IMR-90 (cell line): ENCODE measurements around the gene SYTL3. TPM values are rescaled to one million over a fixed set of nuclear protein-coding genes. Genes with fewer than 3 reads are reported as not detected.
A peak's percentile ranks its signal among the peaks of the same experiment; 100 is the strongest.

Experiments
- ATAC-seq: fragments of 200-7000 bp; cut with Tn5 transposase; 2 replicates; pipeline ENCODE4 v1.9.1; 2020; ENCODE audit warnings: low read depth, mild to moderate bottlenecking, moderate library complexity
- BruUV-seq: library from RNA; stranded (reverse); fragments of 400-500 nt; replicated peaks from 2 replicates; lab custom pipeline; 2021; lab: Mats Ljungman, UMichigan
- CTCF ChIA-PET: fragments of 300-600 bp; formaldehyde crosslinking; extraction: SDS; loops from one replicate; lab custom pipeline; 2021; ENCODE audit warnings: antibody characterized with exemption; lab: Yijun Ruan, JAX
- POLR2A ChIA-PET: fragments of 300-600 bp; sonication (Branson Sonifier 250); formaldehyde crosslinking; loops from one replicate; lab custom pipeline; 2022; ENCODE audit warnings: antibody characterized with exemption; ENCODE audit not compliant: unreplicated experiment; lab: Charles Lee
- DNase-seq: peaks from one replicate; pipeline ENCODE4 v3.0.0; 2013
- H2AFZ ChIP-seq: replicated peaks from 2 replicates; pipeline ENCODE3; 2013; ENCODE audit warnings: low read length, mild to moderate bottlenecking; ENCODE audit not compliant: poor library complexity
- H2AK5ac ChIP-seq: 2 replicates; pipeline ENCODE4 v1.6.1; 2013; ENCODE audit warnings: low read depth, low read length, inconsistent platforms
- H2AK9ac ChIP-seq: replicated peaks from 2 replicates; pipeline ENCODE3; 2013; ENCODE audit warnings: mild to moderate bottlenecking, low read depth, low read length, moderate library complexity; ENCODE audit not compliant: poor library complexity
- H2BK120ac ChIP-seq: 2 replicates; pipeline ENCODE4 v1.6.1; 2013; ENCODE audit warnings: low read depth, low read length, inconsistent platforms
- H2BK15ac ChIP-seq: 3 replicates; pipeline ENCODE4 v1.6.1; 2013; ENCODE audit warnings: low read depth, low read length, inconsistent platforms
- H2BK20ac ChIP-seq: 2 replicates; pipeline ENCODE4 v1.6.1; 2013; ENCODE audit warnings: low read depth, mild to moderate bottlenecking, inconsistent platforms, low read length, moderate library complexity
- H2BK5ac ChIP-seq: 2 replicates; pipeline ENCODE4 v1.6.1; 2013; ENCODE audit warnings: mild to moderate bottlenecking, low read depth, low read length, inconsistent platforms; ENCODE audit not compliant: poor library complexity, severe bottlenecking
- H3K14ac ChIP-seq: replicated peaks from 2 replicates; pipeline ENCODE4 v1.6.1; 2013; ENCODE audit warnings: low read depth, low read length, inconsistent platforms
- H3K18ac ChIP-seq: 2 replicates; pipeline ENCODE4 v1.6.1; 2013; ENCODE audit warnings: low read depth, low read length, control low read depth
- H3K23ac ChIP-seq: 2 replicates; pipeline ENCODE4 v1.6.1; 2013; ENCODE audit warnings: low read depth, low read length, inconsistent platforms
- H3K27ac ChIP-seq: 2 replicates; pipeline ENCODE4 v1.5.1; 2013; ENCODE audit warnings: mild to moderate bottlenecking, control low read depth, low read length; ENCODE audit not compliant: insufficient read depth
- H3K27me3 ChIP-seq: 2 replicates; pipeline ENCODE4 v1.6.1; 2013; ENCODE audit warnings: low read length; ENCODE audit not compliant: control insufficient read depth, insufficient read depth
- H3K36me3 ChIP-seq: 2 replicates; pipeline ENCODE4 v1.6.1; 2013; ENCODE audit warnings: low read length, mixed read lengths; ENCODE audit not compliant: control insufficient read depth, insufficient read depth
- H3K4ac ChIP-seq: 2 replicates; pipeline ENCODE4 v1.6.1; 2013; ENCODE audit warnings: low read depth, low read length, inconsistent platforms
- H3K4me1 ChIP-seq: 2 replicates; pipeline ENCODE4 v1.6.1; 2013; ENCODE audit warnings: low read length, mixed read lengths; ENCODE audit not compliant: control insufficient read depth, insufficient read depth
- H3K4me2 ChIP-seq: 2 replicates; pipeline ENCODE4 v1.6.1; 2013; ENCODE audit warnings: low read depth, mild to moderate bottlenecking, control low read depth, low read length, moderate library complexity
- H3K4me3 ChIP-seq: 2 replicates; pipeline ENCODE4 v1.5.1; 2013; ENCODE audit warnings: low read depth, mild to moderate bottlenecking, control low read depth, low read length, moderate library complexity; ENCODE audit not compliant: insufficient read depth
- H3K56ac ChIP-seq: 2 replicates; pipeline ENCODE4 v1.6.1; 2013; ENCODE audit warnings: low read length, inconsistent platforms; ENCODE audit not compliant: insufficient read depth; ENCODE audit errors: extremely low read depth
- H3K79me1 ChIP-seq, 2 experiments: 2 replicates each; pipeline ENCODE4 v1.6.1; 2013; ENCODE audit warnings: low read length in 2 of 2, inconsistent platforms in 1 of 2, low read depth in 1 of 2
- H3K9ac ChIP-seq: 2 replicates; pipeline ENCODE4 v1.6.1; 2013; ENCODE audit warnings: low read depth, low read length, control low read depth
- H3K9me1 ChIP-seq: 2 replicates; pipeline ENCODE4 v1.6.1; 2013; ENCODE audit warnings: low read length, inconsistent platforms; ENCODE audit not compliant: insufficient read depth
- H3K9me3 ChIP-seq: 2 replicates; pipeline ENCODE4 v1.6.1; 2013; ENCODE audit warnings: low read length; ENCODE audit not compliant: control insufficient read depth, insufficient read depth
- H4K20me1 ChIP-seq: 2 replicates; pipeline ENCODE4 v1.6.1; 2013; ENCODE audit warnings: low read length, inconsistent platforms; ENCODE audit not compliant: insufficient read depth
- H4K5ac ChIP-seq: 2 replicates; pipeline ENCODE4 v1.6.1; 2013; ENCODE audit warnings: mild to moderate bottlenecking, low read depth, low read length, control low read depth
- H4K8ac ChIP-seq, 2 experiments: 2 replicates each; pipeline ENCODE4 v1.6.1; 2013; ENCODE audit warnings: low read depth in 2 of 2, low read length in 2 of 2, control low read depth in 1 of 2, inconsistent platforms in 1 of 2
- H4K91ac ChIP-seq: 2 replicates; pipeline ENCODE4 v1.6.1; 2013; ENCODE audit warnings: low read depth, low read length, inconsistent platforms; ENCODE audit not compliant: insufficient read depth
- BHLHE40 ChIP-seq: fragments of 150-350 bp; IDR thresholded peaks from 2 replicates; pipeline ENCODE4 v1.6.1; 2016; ENCODE audit warnings: mild to moderate bottlenecking, low read depth, low read length
- CEBPB ChIP-seq: IDR thresholded peaks from 2 replicates; pipeline ENCODE4 v1.6.1; 2012; ENCODE audit warnings: low read depth, low read length, improper control_type of control experiment
- CHD1 ChIP-seq: IDR thresholded peaks from 2 replicates; pipeline ENCODE4 v1.6.1; 2012; ENCODE audit warnings: low read depth, low read length, improper control_type of control experiment
- FOS ChIP-seq: fragments of 150-350 bp; IDR thresholded peaks from 2 replicates; pipeline ENCODE4 v1.6.1; 2016; ENCODE audit warnings: low read depth, low read length
- MAFK ChIP-seq: IDR thresholded peaks from 2 replicates; pipeline ENCODE4 v1.6.1; 2012; ENCODE audit warnings: low read depth, low read length, improper control_type of control experiment
- MAZ ChIP-seq: IDR thresholded peaks from 2 replicates; pipeline ENCODE4 v1.6.1; 2012; ENCODE audit warnings: low read depth, mild to moderate bottlenecking, low read length, improper control_type of control experiment, moderate library complexity, borderline replicate concordance
- MXI1 ChIP-seq: IDR thresholded peaks from 2 replicates; pipeline ENCODE4 v1.6.1; 2012; ENCODE audit warnings: low read depth, mild to moderate bottlenecking, low read length, moderate library complexity, borderline replicate concordance
- NFE2L2 ChIP-seq: fragments of 150-350 bp; IDR thresholded peaks from 2 replicates; pipeline ENCODE4 v1.6.1; 2016; ENCODE audit warnings: low read depth, mild to moderate bottlenecking, low read length
- POLR2A ChIP-seq: IDR thresholded peaks from 2 replicates; pipeline ENCODE4 v1.6.1; 2012; ENCODE audit warnings: mild to moderate bottlenecking, low read depth, low read length
- RAD21 ChIP-seq: IDR thresholded peaks from 2 replicates; pipeline ENCODE4 v1.6.1; 2012; ENCODE audit warnings: low read length, improper control_type of control experiment
- RCOR1 ChIP-seq: IDR thresholded peaks from 2 replicates; pipeline ENCODE4 v1.6.1; 2012; ENCODE audit warnings: mild to moderate bottlenecking, low read length, improper control_type of control experiment; ENCODE audit not compliant: insufficient replicate concordance
- RFX5 ChIP-seq: IDR thresholded peaks from 2 replicates; pipeline ENCODE4 v1.8.0; 2012; ENCODE audit warnings: low read depth, mild to moderate bottlenecking, low read length, moderate library complexity
- SMC3 ChIP-seq: fragments of 150-350 bp; IDR thresholded peaks from 2 replicates; pipeline ENCODE4 v1.6.1; 2016; ENCODE audit warnings: low read depth, mild to moderate bottlenecking, antibody characterized with exemption, low read length, moderate library complexity
- WGBS, 2 experiments: methylation state at CpG; one replicate each; pipeline versions ENCODE4 v1.1.5 to v1.1.7; 2013; ENCODE audit warnings: missing lambda C conversion rate in 2 of 2; ENCODE audit not compliant: insufficient read length in 1 of 2; ENCODE audit errors: extremely low coverage in 2 of 2; 5-methylcytosine and 5-hydroxymethylcytosine counted together
- dilution Hi-C: fragments of 300-500 bp; cut with HindIII; formaldehyde crosslinking; loops from one replicate; pipeline ENCODE4 v1.14.3; 2018; ENCODE audit warnings: low sequenced_read_pairs; ENCODE audit not compliant: unreplicated experiment
- in situ Hi-C: fragments of 300-500 bp; cut with MboI; formaldehyde crosslinking; loops from 3 replicates; pipeline ENCODE4 v1.14.3; 2019; ENCODE audit warnings: low sequenced_read_pairs, inconsistent platforms, mixed read lengths
- intact Hi-C: fragments of 100-400 bp; cut with micrococcal nuclease; formaldehyde crosslinking; loops from 2 replicates; pipeline ENCODE4 v1.10.0; 2022
- polyA plus RNA-seq, 3 experiments: library from polyadenylated mRNA; depleted of rRNA; stranded (reverse); fragments of >200 nt; gene quantifications; 2 replicates each; pipeline ENCODE4 v1.2.3, GENCODE V29; 2012; ENCODE audit warnings: low replicate concordance in 1 of 3
- total RNA-seq: library from RNA; depleted of rRNA; stranded (reverse); fragments of >200 nt; gene quantifications from 2 replicates; pipeline ENCODE4 v1.2.3, GENCODE V29; 2012
- TF ChIP-seq, protein P1 (sequence below): fragments of 150-350 bp; IDR thresholded peaks from 2 replicates; pipeline ENCODE4 v1.6.1; 2016; ENCODE audit warnings: low read depth, mild to moderate bottlenecking, low read length, moderate library complexity, borderline replicate concordance
- TF ChIP-seq, protein P2 (sequence below): conservative IDR thresholded peaks from 2 replicates; pipeline ENCODE4 v1.5.1; 2012; ENCODE audit warnings: mild to moderate bottlenecking, low read depth, low read length, improper control_type of control experiment
- TF ChIP-seq, protein P3 (sequence below): fragments of 150-350 bp; IDR thresholded peaks from 2 replicates; pipeline ENCODE4 v1.6.1; 2017; ENCODE audit warnings: mild to moderate bottlenecking, antibody characterized with exemption, low read length, low read depth

SYTL3 gene
- total and polyA plus RNA-seq, 2 of the 4 experiments (the other 2 are of a cell fraction) = 2.9 to 4.3 TPM

DNA sequence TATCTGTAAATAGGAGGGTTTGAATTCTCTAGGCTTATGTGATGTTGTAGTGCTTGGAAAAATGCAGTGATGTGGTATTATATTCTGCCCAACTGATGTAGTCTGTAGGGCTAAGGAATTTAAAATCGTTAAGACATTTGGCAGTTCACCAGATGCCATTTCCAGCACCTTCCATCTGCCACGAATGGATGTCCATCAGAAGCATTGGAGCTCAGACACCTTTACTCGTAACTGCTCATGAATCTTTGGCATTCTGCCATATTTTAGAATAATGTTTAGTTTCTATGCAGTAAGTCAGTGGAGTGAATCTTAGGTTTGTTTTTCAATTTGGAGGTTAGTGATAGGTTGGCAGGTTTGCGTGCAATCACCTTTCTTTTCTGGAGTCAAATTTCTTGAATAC, 2.4 kb upstream of the SYTL3 start:
- Histone ChIP-seq H2AFZ (no peak overlapping the region), H2AK9ac (no peak overlapping the region), H3K9me3 (no peaks in the 10 kb centered on the region), H3K27ac (peak overlapping the region; percentile 11; the same call in 1 of the 2 replicates), H3K36me3 (no peaks in the 10 kb centered on the region), H3K4me1 (peaks cover 22% of the 10 kb centered on the region), H3K14ac (0 out of 2 replicates have a peak overlapping the region, but pooled peaks have one; percentile 10), H3K27me3 (no peaks in the 10 kb centered on the region), H2BK15ac (0 out of 3 replicates have a peak overlapping the region, but pooled peaks have one; percentile 13), H3K23ac (0 out of 2 replicates have a peak overlapping the region, but pooled peaks have one; percentile 52), H4K91ac (no peak overlapping the region), H2BK5ac (peak overlapping the region; percentile 12), H2BK120ac (peak overlapping the region; percentile 48; the same call in 1 of the 2 replicates), H2BK20ac (peak overlapping the region; percentile 83), H4K20me1 (peaks cover 5% of the 10 kb centered on the region; the same call in 1 of the 2 replicates), H3K18ac (peak overlapping the region; percentile 55; the same call in 1 of the 2 replicates), H3K4me2 (no peak overlapping the region), H2AK5ac (peak overlapping the region; percentile 26; the same call in 1 of the 2 replicates), H4K8ac (peak overlapping the region in 1 of 2 experiments; percentile 66; a peak in 1 of 4 replicates), H3K4me3 (no peak overlapping the region), H3K79me1 (peaks cover 6 to 34% of the 10 kb centered on the region in 2 experiments; a peak in 3 of 4 replicates), H3K4ac (peak overlapping the region; percentile 57), H3K9me1 (peaks cover 16% of the 10 kb centered on the region), H4K5ac (no peak overlapping the region), H3K9ac (no peak overlapping the region), H3K56ac (no peak overlapping the region)
- TF ChIP-seq RFX5 (no peak), RAD21 (no peak), CEBPB (no peak), NFE2L2 (no peak), MAFK (no peak), SMC3 (no peak), MXI1 (no peak), CHD1 (no peak), POLR2A (no peak), BHLHE40 (no peak), FOS (no peak), RCOR1 (no peak), MAZ (no peak)
- TF ChIP-seq, protein P1, sequence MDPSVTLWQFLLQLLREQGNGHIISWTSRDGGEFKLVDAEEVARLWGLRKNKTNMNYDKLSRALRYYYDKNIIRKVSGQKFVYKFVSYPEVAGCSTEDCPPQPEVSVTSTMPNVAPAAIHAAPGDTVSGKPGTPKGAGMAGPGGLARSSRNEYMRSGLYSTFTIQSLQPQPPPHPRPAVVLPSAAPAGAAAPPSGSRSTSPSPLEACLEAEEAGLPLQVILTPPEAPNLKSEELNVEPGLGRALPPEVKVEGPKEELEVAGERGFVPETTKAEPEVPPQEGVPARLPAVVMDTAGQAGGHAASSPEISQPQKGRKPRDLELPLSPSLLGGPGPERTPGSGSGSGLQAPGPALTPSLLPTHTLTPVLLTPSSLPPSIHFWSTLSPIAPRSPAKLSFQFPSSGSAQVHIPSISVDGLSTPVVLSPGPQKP = no peak
- TF ChIP-seq, protein P2, sequence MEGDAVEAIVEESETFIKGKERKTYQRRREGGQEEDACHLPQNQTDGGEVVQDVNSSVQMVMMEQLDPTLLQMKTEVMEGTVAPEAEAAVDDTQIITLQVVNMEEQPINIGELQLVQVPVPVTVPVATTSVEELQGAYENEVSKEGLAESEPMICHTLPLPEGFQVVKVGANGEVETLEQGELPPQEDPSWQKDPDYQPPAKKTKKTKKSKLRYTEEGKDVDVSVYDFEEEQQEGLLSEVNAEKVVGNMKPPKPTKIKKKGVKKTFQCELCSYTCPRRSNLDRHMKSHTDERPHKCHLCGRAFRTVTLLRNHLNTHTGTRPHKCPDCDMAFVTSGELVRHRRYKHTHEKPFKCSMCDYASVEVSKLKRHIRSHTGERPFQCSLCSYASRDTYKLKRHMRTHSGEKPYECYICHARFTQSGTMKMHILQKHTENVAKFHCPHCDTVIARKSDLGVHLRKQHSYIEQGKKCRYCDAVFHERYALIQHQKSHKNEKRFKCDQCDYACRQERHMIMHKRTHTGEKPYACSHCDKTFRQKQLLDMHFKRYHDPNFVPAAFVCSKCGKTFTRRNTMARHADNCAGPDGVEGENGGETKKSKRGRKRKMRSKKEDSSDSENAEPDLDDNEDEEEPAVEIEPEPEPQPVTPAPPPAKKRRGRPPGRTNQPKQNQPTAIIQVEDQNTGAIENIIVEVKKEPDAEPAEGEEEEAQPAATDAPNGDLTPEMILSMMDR = no peak
- TF ChIP-seq, protein P3, sequence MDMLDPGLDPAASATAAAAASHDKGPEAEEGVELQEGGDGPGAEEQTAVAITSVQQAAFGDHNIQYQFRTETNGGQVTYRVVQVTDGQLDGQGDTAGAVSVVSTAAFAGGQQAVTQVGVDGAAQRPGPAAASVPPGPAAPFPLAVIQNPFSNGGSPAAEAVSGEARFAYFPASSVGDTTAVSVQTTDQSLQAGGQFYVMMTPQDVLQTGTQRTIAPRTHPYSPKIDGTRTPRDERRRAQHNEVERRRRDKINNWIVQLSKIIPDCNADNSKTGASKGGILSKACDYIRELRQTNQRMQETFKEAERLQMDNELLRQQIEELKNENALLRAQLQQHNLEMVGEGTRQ = no peak
- DNase-seq (peak; percentile 41), ATAC-seq (no peak)
- BruUV-seq = no TSS peak
- in situ Hi-C loops = loop anchor here (25.0 kb wide), 1 partner anchor 1065 kb away; no protein-coding TSS in a partner anchor
- dilution Hi-C loops = no loop called here
- CTCF ChIA-PET = interaction anchor here (2.3 kb wide), 1 partner anchor 44 kb away, joined by 9 read pairs; no protein-coding TSS in a partner anchor
- intact Hi-C loops = no loop called here
- WGBS, 2 experiments = no CpG with 5 or more reads among the region's 4 CpGs
- POLR2A ChIA-PET = no interaction called here
